CD4-positive, alpha-beta T cell (primary cell): Measurements from ENCODE around the gene THOC1. TPM values are rescaled to one million over a fixed set of nuclear protein-coding genes. Genes with fewer than 3 reads are reported as not detected.

Experiments
- ATAC-seq: fragments of 200-7000 bp; cut with Tn5 transposase; one replicate; pipeline ENCODE4 v1.10.0; 2022; ENCODE audit warnings: mild to moderate bottlenecking; ENCODE audit not compliant: poor library complexity
- CTCF ChIA-PET: fragments of 350-600 bp; sonication (Branson Sonifier 250); formaldehyde crosslinking; loops from one replicate; lab custom pipeline; 2021; ENCODE audit warnings: antibody characterized with exemption, inconsistent platforms; lab: Charles Lee
- POLR2A ChIA-PET: fragments of 350-600 bp; sonication (Branson Sonifier 250); formaldehyde crosslinking; loops from one replicate; lab custom pipeline; 2021; ENCODE audit warnings: antibody characterized with exemption, inconsistent platforms; lab: Charles Lee
- DNase-seq, 14 experiments: peaks; one replicate each; pipeline ENCODE4 v3.0.0-alpha.2; 2013 to 2020; ENCODE audit warnings: mixed read lengths in 2 of 14
- H3K27ac ChIP-seq, 2 donors: one replicate each; pipeline versions ENCODE4 v1.5.1 to v1.7.0; 2013; ENCODE audit warnings: low read length in 2 of 2, low read depth in 1 of 2, mild to moderate bottlenecking in 1 of 2
- H3K27me3 ChIP-seq, 2 experiments: 1 replicate in 1 of 2; 2 replicates in 1 of 2; pipeline versions ENCODE4 v1.6.1 to v1.7.0; 2013; ENCODE audit warnings: low read length in 2 of 2, control low read depth in 1 of 2, mild to moderate bottlenecking in 1 of 2, moderate library complexity in 1 of 2; ENCODE audit not compliant: insufficient read depth in 2 of 2, control insufficient read depth in 1 of 2
- H3K36me3 ChIP-seq: one replicate; pipeline ENCODE4 v1.6.1; 2013; ENCODE audit warnings: low read length, control low read depth; ENCODE audit not compliant: insufficient read depth
- H3K4me1 ChIP-seq: one replicate; pipeline ENCODE4 v1.6.1; 2013; ENCODE audit warnings: low read length, control low read depth; ENCODE audit not compliant: insufficient read depth
- H3K4me3 ChIP-seq: one replicate; pipeline ENCODE4 v1.5.1; 2013; ENCODE audit warnings: mild to moderate bottlenecking, low read length, moderate library complexity
- H3K9me3 ChIP-seq, 2 experiments: 1 replicate in 1 of 2; 2 replicates in 1 of 2; pipeline versions ENCODE4 v1.6.1 to v1.7.0; 2013; ENCODE audit warnings: low read length in 2 of 2, mild to moderate bottlenecking in 2 of 2, control low read depth in 1 of 2, moderate library complexity in 1 of 2; ENCODE audit not compliant: control insufficient read depth in 1 of 2, insufficient read depth in 1 of 2
- H3K27ac Mint-ChIP-seq: one replicate; pipeline ENCODE4 v1.8.0; 2020; ENCODE audit warnings: mixed read lengths
- H3K27me3 Mint-ChIP-seq: one replicate; pipeline ENCODE4 v1.8.0; 2021; ENCODE audit warnings: mixed read lengths
- H3K36me3 Mint-ChIP-seq: one replicate; pipeline ENCODE4 v1.8.0; 2021; ENCODE audit warnings: low read depth, mixed read lengths
- H3K4me1 Mint-ChIP-seq: one replicate; pipeline ENCODE4 v1.8.0; 2021; ENCODE audit warnings: low read depth, mixed read lengths
- H3K4me3 Mint-ChIP-seq: one replicate; pipeline ENCODE4 v1.8.0; 2020; ENCODE audit warnings: mild to moderate bottlenecking, mixed read lengths
- H3K9me3 Mint-ChIP-seq: one replicate; pipeline ENCODE4 v1.8.0; 2020; ENCODE audit warnings: mixed read lengths
- CTCF ChIP-seq: fragments of 200-600 bp; IDR thresholded peaks from one replicate; pipeline ENCODE4 v1.8.0; 2022; ENCODE audit warnings: antibody characterized with exemption, mild to moderate bottlenecking
- intact Hi-C, 2 experiments: fragments of 100-400 bp; cut with DNase I in 1 of 2; cut with micrococcal nuclease in 1 of 2; formaldehyde crosslinking; loops; one replicate each; pipeline versions ENCODE4 v1.15.1 to v1.9.0; 2023 to 2025; cut with DNase I, micrococcal nuclease
- total RNA-seq, 174 experiments: library from RNA in 2 of 174; stranded (reverse) in 2 of 174; gene quantifications; one replicate each; pipeline ENCODE4 v1.2.3 and lab custom pipeline; 2021 to 2026

THOC1 gene
- total RNA-seq, 2 experiments from 2014 or later, result 92.9 to 96.5 TPM

GRCh38 chr18:211582-211981 lies 56.3 kb downstream of the THOC1 start:
- ChIA-PET CTCF (no interaction called here), POLR2A (no interaction called here)
- Mint-ChIP-seq H3K36me3 (peaks cover 92% of the 10 kb centered on the region), H3K27me3 (no peaks in the 10 kb centered on the region), H3K4me1 (no peaks in the 10 kb centered on the region), H3K27ac (no peak overlapping the region), H3K9me3 (no peaks in the 10 kb centered on the region), H3K4me3 (no peak overlapping the region)
- H3K27me3 ChIP-seq, result no peaks in the 10 kb centered on the region
- DNase-seq, result no peak
- intact Hi-C loops, result no loop called here
- H3K4me1 ChIP-seq, result no peaks in the 10 kb centered on the region
- TF ChIP-seq CTCF, result no peak
- ATAC-seq, result no peak
- H3K27ac ChIP-seq, result no peak overlapping the region
- no peaks in the 10 kb centered on the region for H3K9me3 ChIP-seq
- no peak overlapping the region for H3K4me3 ChIP-seq
- peaks cover 64% of the 10 kb centered on the region for H3K36me3 ChIP-seq

GRCh38 chr18:210733-211132 lies 57.1 kb downstream of the THOC1 start:
- intact Hi-C loops, result no loop called here
- DNase-seq (no peak), ATAC-seq (no peak)
- H3K4me3 ChIP-seq, result no peak overlapping the region
- POLR2A ChIA-PET, result no interaction called here
- Mint-ChIP-seq H3K4me1 (no peaks in the 10 kb centered on the region), H3K27ac (no peak overlapping the region), H3K9me3 (no peaks in the 10 kb centered on the region), H3K4me3 (no peak overlapping the region), H3K27me3 (no peaks in the 10 kb centered on the region), H3K36me3 (peaks cover 92% of the 10 kb centered on the region)
- peaks cover 63% of the 10 kb centered on the region for H3K36me3 ChIP-seq
- no peak overlapping the region for H3K27ac ChIP-seq
- no peaks in the 10 kb centered on the region for H3K27me3 ChIP-seq
- H3K4me1 ChIP-seq, result no peaks in the 10 kb centered on the region
- CTCF ChIA-PET, result no interaction called here
- no peak for TF ChIP-seq CTCF
- H3K9me3 ChIP-seq, result no peaks in the 10 kb centered on the region

GRCh38 chr18:210075-210474 lies 57.8 kb downstream of the THOC1 start:
- H3K9me3 ChIP-seq, result no peaks in the 10 kb centered on the region
- peaks cover 92% of the 10 kb centered on the region for H3K36me3 Mint-ChIP-seq
- no peak overlapping the region for H3K4me3 ChIP-seq
- no peaks in the 10 kb centered on the region for H3K27me3 ChIP-seq
- H3K4me3 Mint-ChIP-seq, result no peak overlapping the region
- TF ChIP-seq CTCF, result no peak
- no peak overlapping the region for H3K27ac ChIP-seq
- H3K27me3 Mint-ChIP-seq, result no peaks in the 10 kb centered on the region
- ChIA-PET CTCF (no interaction called here), POLR2A (no interaction called here)
- ATAC-seq (no peak), DNase-seq (no peak)
- H3K27ac Mint-ChIP-seq, result no peak overlapping the region
- peaks cover 63% of the 10 kb centered on the region for H3K36me3 ChIP-seq
- H3K4me1 Mint-ChIP-seq, result no peaks in the 10 kb centered on the region
- intact Hi-C loops, result no loop called here
- no peaks in the 10 kb centered on the region for H3K4me1 ChIP-seq
- H3K9me3 Mint-ChIP-seq, result no peaks in the 10 kb centered on the region
